ENCODE results near the gene FAM240B.

FAM240B gene

GRCh38 chr9:38699337-38699736, 20.6 kb downstream of the FAM240B start:
- no peak for DNase-seq

GRCh38 chr9:38697776-38698300, 22.1 kb downstream of the FAM240B start:
- DNase-seq: peak in 1 of 2 experiments; percentile 26

DNA sequence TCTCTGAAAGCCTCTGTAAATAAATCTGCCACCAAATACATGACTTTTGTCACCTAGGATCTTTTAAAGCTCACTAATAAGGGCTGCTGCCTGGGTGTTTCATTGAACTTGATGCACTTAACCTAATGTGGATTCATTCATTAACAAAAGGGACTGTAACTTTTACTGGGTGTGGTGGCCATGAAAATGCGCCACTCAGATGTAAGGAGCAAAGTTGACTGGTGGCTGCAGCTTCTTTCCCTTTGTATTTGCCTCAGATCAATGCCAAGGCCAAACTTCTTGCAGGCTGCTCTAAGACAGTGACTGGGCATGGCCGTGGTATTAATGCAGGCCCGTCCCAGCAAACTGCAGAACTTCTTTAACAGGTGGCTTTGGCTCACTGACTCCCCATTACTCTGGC, 22.9 kb downstream of the FAM240B start:
- no peak for DNase-seq

GRCh38 chr9:38694676-38695075, 25.3 kb downstream of the FAM240B start:
- DNase-seq: no peak

GRCh38 chr9:38692707-38693106, 27.2 kb downstream of the FAM240B start:
- DNase-seq: no peak

DNA sequence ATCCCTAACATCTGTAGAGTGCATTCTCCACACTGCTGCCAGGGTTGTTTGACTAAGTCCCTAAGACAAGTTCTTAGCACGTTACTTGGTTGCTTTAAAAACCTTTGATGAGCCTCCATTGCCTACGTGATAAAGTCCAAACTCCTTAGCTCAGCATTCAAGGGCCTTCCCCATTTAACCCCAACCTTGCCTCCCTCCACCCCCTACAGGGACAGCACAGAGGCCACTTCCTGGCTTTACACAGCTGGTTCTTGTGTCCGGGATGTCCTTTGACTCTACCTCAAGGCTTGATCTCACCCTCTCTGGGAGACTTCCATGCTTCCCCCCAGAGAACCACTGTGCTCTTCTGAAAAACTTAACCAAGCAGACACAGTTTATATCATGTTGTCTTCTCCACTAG, 29.4 kb downstream of the FAM240B start:
- DNase-seq: no peak

DNA sequence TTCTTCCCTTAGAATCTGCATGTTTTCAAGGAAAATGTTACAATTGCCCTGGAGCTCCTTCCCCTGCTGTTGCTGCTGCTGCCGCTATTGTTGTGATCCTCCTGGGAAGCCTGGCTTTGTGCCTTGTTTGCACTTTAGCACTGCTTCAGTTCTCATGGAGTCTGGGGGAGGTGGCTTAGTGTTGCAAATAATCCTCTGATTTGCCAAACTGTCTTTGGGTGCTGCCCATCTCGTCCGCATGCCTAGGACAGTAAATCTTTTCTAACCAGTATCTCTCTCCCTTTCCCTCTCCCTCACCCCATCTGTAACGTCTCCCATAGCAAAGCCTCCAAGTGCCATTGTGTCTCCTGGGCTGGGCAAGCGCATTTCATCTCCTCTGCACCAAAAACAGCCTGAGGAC, 30.3 kb downstream of the FAM240B start:
- DNase-seq: peak in 1 of 2 experiments; percentile 39

DNA sequence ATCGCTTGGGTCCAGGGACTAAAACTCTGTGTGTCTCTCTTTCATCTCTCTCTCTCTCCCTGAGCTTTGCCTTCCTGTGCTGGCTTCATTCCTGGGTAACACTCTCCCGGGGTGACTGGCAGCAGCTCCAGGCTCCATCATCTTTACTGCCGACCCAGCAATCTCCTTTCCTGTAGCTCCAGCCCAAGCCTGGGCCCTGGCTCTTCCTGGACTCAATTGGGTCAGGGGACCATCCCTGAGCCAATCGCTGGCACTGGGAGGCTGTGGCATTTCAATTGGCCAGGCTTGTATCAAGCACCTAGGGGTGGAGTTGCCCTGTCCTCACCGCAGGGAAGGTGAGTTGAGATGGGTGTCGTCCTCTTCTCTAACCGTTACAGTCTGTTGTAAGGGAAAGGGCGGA, 31.9 kb downstream of the FAM240B start:
- DNase-seq: no peak

DNA sequence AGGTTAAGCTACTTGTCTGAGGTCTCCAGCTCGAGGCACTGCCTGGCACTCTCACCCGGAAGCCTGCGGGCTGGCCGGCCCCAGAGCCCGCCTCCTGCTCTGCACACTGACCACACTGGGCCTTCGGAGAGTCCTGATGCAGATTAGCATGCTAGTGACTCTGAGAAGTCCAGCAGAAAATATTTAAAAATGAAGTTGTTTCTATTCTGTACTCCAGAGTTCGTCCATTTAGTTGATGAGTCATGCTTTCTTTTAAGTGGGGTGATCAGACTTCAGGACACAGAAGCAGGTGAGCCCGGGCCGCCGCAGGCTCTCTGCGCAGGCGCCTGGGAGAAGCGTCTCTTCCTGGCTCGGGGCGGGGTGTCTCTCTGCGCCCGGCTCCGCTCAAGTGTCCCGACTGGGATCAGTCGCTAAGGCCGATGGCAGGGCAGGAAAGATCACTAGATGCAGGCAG, 32.5 kb downstream of the FAM240B start:
- peak; percentile 45 to 83 for DNase-seq

DNA sequence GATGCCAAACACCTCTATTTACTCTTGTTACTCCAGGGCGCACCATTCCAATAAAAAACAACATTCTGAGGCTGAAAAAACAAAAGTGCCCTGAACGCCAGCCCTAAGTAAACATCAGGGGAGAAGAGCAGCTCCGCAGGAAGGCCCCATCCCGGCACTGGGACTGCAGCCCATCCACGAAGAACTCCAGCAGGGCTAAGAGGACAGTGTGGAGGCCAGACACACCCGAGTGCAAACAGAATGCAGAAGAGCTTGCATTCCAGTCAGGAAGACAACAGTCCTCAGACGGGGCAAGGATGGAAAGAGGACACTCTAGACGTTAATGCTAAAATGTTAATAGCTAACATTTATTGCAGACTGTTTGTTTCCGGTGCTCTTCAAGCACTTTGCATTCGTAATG, 33.0 kb downstream of the FAM240B start:
- no peak for DNase-seq

- DNase-seq: no peak
These were observed 34.4 kb downstream of the FAM240B start for GRCh38 chr9:38685535-38685934.

GRCh38 chr9:38683336-38683735, 36.6 kb downstream of the FAM240B start:
- DNase-seq: no peak

DNA sequence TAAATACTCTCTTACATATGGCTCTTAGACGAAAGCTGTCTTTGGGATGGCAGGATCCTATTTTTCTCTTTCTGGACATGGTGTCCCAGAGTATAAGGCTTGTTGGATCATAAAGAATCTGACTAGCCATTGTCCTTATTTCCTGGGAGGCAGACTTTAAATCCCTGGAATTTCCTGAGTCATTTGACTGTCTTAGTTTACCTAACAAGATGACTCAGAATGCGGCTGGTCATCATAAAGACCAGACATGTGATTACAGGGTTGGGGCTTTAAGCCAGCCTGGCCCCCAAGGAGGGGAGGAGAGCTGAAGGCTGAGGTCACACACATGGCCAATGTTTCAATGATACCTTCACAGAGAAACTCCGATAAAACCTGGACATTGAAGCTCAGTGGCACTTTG, 37.2 kb downstream of the FAM240B start:
- no peak for DNase-seq

- DNase-seq: no peak
These were observed 38.1 kb downstream of the FAM240B start for GRCh38 chr9:38681747-38682227.

GRCh38 chr9:38680837-38681445, 39.0 kb downstream of the FAM240B start:
- DNase-seq: no peak

DNA sequence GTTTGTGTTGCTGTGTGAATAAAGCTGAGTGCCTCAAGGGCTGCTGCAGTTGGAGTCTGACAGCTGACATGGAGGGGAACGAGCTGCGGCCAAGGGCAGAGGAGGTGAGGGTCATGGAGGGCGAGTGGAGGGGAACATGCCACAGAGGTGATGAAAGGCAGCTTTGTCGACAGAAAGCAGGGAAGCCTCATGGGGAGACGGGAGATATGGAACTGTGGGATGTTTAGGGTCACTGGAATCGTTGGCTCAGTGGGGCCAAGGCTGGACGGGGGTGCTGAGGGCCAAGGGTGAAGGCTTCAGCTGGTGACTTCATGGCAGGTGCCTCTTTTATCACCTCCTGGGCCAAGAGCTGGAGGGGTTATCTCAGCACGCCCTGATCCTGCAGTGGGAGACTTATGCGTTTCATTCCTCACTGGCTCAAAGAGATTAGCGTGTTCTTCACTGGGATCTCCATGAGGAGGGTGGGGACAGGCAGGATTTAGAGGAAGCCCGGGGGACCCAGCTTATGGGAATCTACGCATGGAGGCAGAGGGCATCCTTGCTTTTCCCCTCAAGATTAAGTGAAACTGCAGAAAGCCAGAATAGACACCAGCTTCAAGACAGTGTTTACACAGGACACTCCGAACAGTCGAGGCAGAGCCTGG, 42.2 kb downstream of the FAM240B start:
- DNase-seq: no peak

- DNase-seq: no peak
These were observed 44.1 kb downstream of the FAM240B start for GRCh38 chr9:38675831-38676230.

- no peak for DNase-seq
These were observed 44.7 kb downstream of the FAM240B start for GRCh38 chr9:38675211-38675610.

DNA sequence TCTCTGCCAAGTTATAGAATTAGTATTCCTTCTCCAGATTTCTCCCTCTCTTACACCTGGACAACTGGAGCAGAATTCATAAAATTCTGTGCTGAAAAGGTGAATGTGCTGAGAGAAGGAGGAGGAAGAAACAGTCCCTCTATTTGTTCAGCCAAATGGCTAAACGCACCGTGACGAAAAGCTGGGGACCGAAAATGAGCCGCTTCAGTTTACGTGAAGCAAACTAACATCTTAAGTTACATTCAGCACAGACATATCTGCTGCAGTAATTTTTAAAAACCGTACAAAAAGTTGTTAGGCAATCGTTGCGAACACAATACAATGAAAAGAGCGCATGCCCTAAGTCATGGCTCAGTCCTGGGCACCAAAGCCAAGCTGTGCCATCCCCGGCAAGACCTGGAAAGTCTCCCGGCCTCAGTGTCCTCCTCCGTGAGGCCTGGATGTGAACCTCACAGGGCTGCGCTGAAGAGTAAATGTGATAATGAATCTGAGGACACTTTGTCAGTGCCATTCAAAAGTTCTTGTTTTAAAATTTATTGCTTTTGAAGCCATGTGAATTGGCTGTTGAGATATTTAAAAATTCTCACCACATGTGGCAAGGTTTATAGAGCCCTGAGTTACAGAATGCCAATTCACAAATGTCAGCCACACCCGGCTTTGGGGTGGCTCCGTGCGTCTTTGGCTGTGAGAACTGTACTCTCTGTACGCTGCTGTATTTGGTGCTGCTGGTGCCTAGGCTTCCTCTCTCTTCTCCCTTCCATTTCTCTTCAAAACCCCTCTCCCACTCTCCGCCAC, 46.3 kb downstream of the FAM240B start:
- no peak for DNase-seq

GRCh38 chr9:38671748-38672147, 48.2 kb downstream of the FAM240B start:
- no peak for DNase-seq

- no peak for DNase-seq
These were observed 48.6 kb downstream of the FAM240B start for GRCh38 chr9:38671372-38671731.

DNA sequence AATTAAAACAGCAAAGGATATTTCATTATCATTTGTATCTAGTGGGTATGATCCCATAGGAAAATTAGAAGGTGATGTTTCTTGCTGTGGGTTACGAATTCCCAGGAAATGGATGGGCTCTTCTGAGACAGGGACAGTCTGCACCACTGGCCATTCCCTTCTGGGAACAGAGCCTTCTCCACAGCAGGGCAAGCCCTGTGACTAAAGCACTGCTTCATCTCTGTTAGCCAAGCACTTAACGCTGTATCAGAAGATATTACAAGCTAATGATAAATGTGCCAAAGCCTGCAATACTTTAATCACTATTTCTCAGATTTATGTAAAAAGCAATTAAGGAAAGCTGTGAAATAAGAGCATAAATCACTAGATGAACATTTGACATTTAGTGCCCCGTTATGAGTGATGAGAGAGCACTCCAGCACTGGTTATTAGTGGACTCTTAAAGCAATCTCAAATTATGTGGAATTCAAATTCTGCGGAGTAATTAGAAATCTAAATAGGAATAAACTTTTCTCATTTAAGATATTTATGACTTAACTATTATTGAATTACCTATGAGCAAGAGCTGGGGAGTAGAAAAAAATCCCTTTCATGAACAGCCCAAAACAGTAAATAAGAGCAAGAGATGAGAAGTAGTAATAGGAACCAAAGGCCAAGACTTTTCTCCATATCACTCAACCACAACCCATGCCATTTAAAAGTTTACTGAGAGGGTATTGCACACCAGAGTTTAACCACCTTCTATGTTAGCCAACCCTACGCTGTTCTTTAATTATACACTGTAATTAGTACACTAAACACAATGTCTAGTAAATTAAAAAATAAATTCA, 49.2 kb downstream of the FAM240B start:
- DNase-seq: no peak

Data from NCI-H526 (cell line).